NCI-H446 treated with DMSO at 0.1 percent for 48 hours (cell line): Measurements from ENCODE around the gene MICAL3.

ENCODE experiments used
- DNase-seq: peaks from one replicate; lab custom pipeline; 2025; lab: John Stamatoyannopoulos, UW

Gene MICAL3

GRCh38 chr22:17972385-17973191 is 51.8 kb downstream of the MICAL3 start:
- DNase-seq: no peak

GRCh38 chr22:17971711-17972110 is 52.6 kb downstream of the MICAL3 start:
- DNase-seq: no peak

GRCh38 chr22:17970201-17970708 is 54.1 kb downstream of the MICAL3 start:
- DNase-seq: no peak

- DNase-seq: no peak
Observed at GRCh38 chr22:17969701-17970113, 54.7 kb downstream of the MICAL3 start.

GRCh38 chr22:17968126-17968525 is 56.2 kb downstream of the MICAL3 start:
- DNase-seq: no peak

- no peak for DNase-seq
Observed at GRCh38 chr22:17966403-17966717, 58.0 kb downstream of the MICAL3 start.

GRCh38 chr22:17965538-17966402 is 58.6 kb downstream of the MICAL3 start:
- DNase-seq: no peak

GRCh38 chr22:17964643-17965042 is 59.7 kb downstream of the MICAL3 start:
- DNase-seq: no peak

GRCh38 chr22:17964156-17964555 is 60.2 kb downstream of the MICAL3 start:
- no peak for DNase-seq

GRCh38 chr22:17963015-17963414 is 61.3 kb downstream of the MICAL3 start:
- no peak for DNase-seq

- DNase-seq: no peak
Observed at GRCh38 chr22:17962168-17962567, 62.2 kb downstream of the MICAL3 start.

GRCh38 chr22:17961446-17961729 is 63.0 kb downstream of the MICAL3 start:
- no peak for DNase-seq

- no peak for DNase-seq
Observed at GRCh38 chr22:17960695-17961445, 63.5 kb downstream of the MICAL3 start.

- DNase-seq: no peak
Observed at GRCh38 chr22:17960011-17960410, 64.3 kb downstream of the MICAL3 start.

GRCh38 chr22:17958166-17958565 is 66.2 kb downstream of the MICAL3 start:
- DNase-seq: no peak

GRCh38 chr22:17957693-17958092 is 66.7 kb downstream of the MICAL3 start:
- no peak for DNase-seq

GRCh38 chr22:17957204-17957603 is 67.2 kb downstream of the MICAL3 start:
- DNase-seq: no peak

GRCh38 chr22:17956630-17957029 is 67.7 kb downstream of the MICAL3 start:
- DNase-seq: no peak

GRCh38 chr22:17955590-17956379 is 68.6 kb downstream of the MICAL3 start:
- no peak for DNase-seq

- no peak for DNase-seq
Observed at GRCh38 chr22:17954860-17955587, 69.3 kb downstream of the MICAL3 start.
